HepG2 (cell line): ENCODE results near the gene TNP2. TPM values are rescaled to one million over a fixed set of nuclear protein-coding genes. Genes with fewer than 3 reads are reported as not detected.
A peak's percentile ranks its signal among the peaks of the same experiment; 100 is the strongest.

Experiments
- DNMT1 ChIP-seq: sonication (generic); formaldehyde crosslinking; IDR thresholded peaks from 2 replicates; pipeline ENCODE4 v1.5.1; 2020; ENCODE audit warnings: mild to moderate bottlenecking, missing genetic modification reagents
- GZF1 ChIP-seq: sonication (generic); formaldehyde crosslinking; IDR thresholded peaks from 2 replicates; pipeline ENCODE4 v1.5.1; 2020; ENCODE audit warnings: mild to moderate bottlenecking, missing genetic modification reagents
- IRF1 ChIP-seq: sonication (generic); formaldehyde crosslinking; IDR thresholded peaks from 2 replicates; pipeline ENCODE4 v1.4.0; 2020; ENCODE audit warnings: low read depth, mild to moderate bottlenecking, missing genetic modification reagents
- IRF9 ChIP-seq: sonication (generic); formaldehyde crosslinking; IDR thresholded peaks from 2 replicates; pipeline ENCODE4 v1.8.0; 2022; ENCODE audit warnings: missing genetic modification reagents, mild to moderate bottlenecking, borderline replicate concordance
- KLF6 ChIP-seq: IDR thresholded peaks from 2 replicates; pipeline ENCODE4 v1.8.0; 2016; ENCODE audit warnings: missing biosample characterization, missing genetic modification reagents
- KLF9 ChIP-seq: IDR thresholded peaks from 2 replicates; pipeline ENCODE4 v1.6.1; 2016; ENCODE audit warnings: low read depth
- NFKBIZ ChIP-seq: IDR thresholded peaks from 2 replicates; pipeline ENCODE4 v1.6.1; 2018; ENCODE audit warnings: missing genetic modification reagents, missing compliant biosample characterization
- NR0B2 ChIP-seq: sonication (generic); formaldehyde crosslinking; IDR thresholded peaks from 2 replicates; pipeline ENCODE4 v1.4.0; 2020; ENCODE audit warnings: mild to moderate bottlenecking, missing genetic modification reagents
- SMAD3 ChIP-seq: sonication (generic); formaldehyde crosslinking; IDR thresholded peaks from 2 replicates; pipeline ENCODE4 v1.4.0; 2020; ENCODE audit warnings: missing genetic modification reagents
- TFE3 ChIP-seq: IDR thresholded peaks from 2 replicates; pipeline ENCODE4 v1.6.1; 2016
- YY1 ChIP-seq: IDR thresholded peaks from 2 replicates; pipeline ENCODE4 v1.6.1; 2011; ENCODE audit warnings: low read length, low read depth, moderate library complexity, mild to moderate bottlenecking; ENCODE audit not compliant: insufficient read depth, insufficient replicate concordance
- ZBTB43 ChIP-seq: sonication (generic); formaldehyde crosslinking; conservative IDR thresholded peaks from 2 replicates; pipeline ENCODE4 v1.4.0; 2020; ENCODE audit warnings: missing genetic modification reagents
- ZKSCAN1 ChIP-seq: fragments of 150-350 bp; IDR thresholded peaks from 2 replicates; pipeline ENCODE4 v1.6.1; 2014; ENCODE audit warnings: low read length
- ZNF18 ChIP-seq: sonication (generic); formaldehyde crosslinking; IDR thresholded peaks from 2 replicates; pipeline ENCODE4 v1.8.0; 2022; ENCODE audit warnings: mild to moderate bottlenecking, missing genetic modification reagents; ENCODE audit not compliant: insufficient replicate concordance
- ZNF44 ChIP-seq: sonication (generic); formaldehyde crosslinking; IDR thresholded peaks from 2 replicates; pipeline ENCODE4 v1.5.1; 2020; ENCODE audit warnings: mild to moderate bottlenecking, missing genetic modification reagents
- ZNF691 ChIP-seq: sonication (generic); formaldehyde crosslinking; IDR thresholded peaks from 2 replicates; pipeline ENCODE4 v1.4.0; 2020; ENCODE audit warnings: missing genetic modification reagents, low read depth, mild to moderate bottlenecking, borderline replicate concordance
- ZNF724P ChIP-seq: sonication (generic); formaldehyde crosslinking; IDR thresholded peaks from 2 replicates; pipeline ENCODE4 v1.8.0; 2022; ENCODE audit warnings: missing genetic modification reagents, borderline replicate concordance
- ZNF740 ChIP-seq: sonication (generic); formaldehyde crosslinking; IDR thresholded peaks from 2 replicates; pipeline ENCODE4 v1.4.0; 2020; ENCODE audit warnings: missing genetic modification reagents
- ZSCAN5A ChIP-seq: sonication (generic); formaldehyde crosslinking; IDR thresholded peaks from 2 replicates; pipeline ENCODE4 v1.8.0; 2022; ENCODE audit warnings: mild to moderate bottlenecking, missing genetic modification reagents, borderline replicate concordance
- polyA plus RNA-seq, 8 experiments: library from polyadenylated mRNA; depleted of rRNA in 3 of 8; stranded (reverse) in 7 of 8; unstranded in 1 of 8; fragments of >200 nt; fragmentation: Illumina TruSeq in 4 of 8; extraction: Trizol in 4 of 8; gene quantifications; 2 replicates each; pipeline versions ENCODE4 v1.2.1 to v1.2.3, GENCODE V29; 2011 to 2016; ENCODE audit warnings: low read depth in 4 of 8, missing spikeins in 1 of 8, mixed read lengths in 1 of 8; ENCODE audit not compliant: insufficient read depth in 1 of 8
- total RNA-seq, 5 experiments: library from RNA; depleted of rRNA; stranded (reverse); fragments of >200 nt; fragmentation: Illumina TruSeq; extraction: Trizol; gene quantifications; 2 replicates each; pipeline ENCODE4 v1.2.3, GENCODE V29; 2016; ENCODE audit warnings: low read depth in 1 of 5

The TNP2 gene
- total and polyA plus RNA-seq, 2 of the 13 experiments (the other 11 are each of a cell fraction or from before 2014, with no cell fraction given): not detected

- TF ChIP-seq GZF1 (CRISPR knock-in tag) (no peak), IRF9 (CRISPR knock-in tag) (no peak), ZSCAN5A (no peak), NR0B2 (CRISPR knock-in tag) (no peak; the same call in 1 of the 2 replicates), DNMT1 (CRISPR knock-in tag) (no peak), TFE3 (CRISPR knock-in tag) (no peak), YY1 (peak; percentile 71), IRF1 (CRISPR knock-in tag) (0 out of 2 replicates have a peak, but pooled peaks have one; percentile 9), ZNF740 (CRISPR knock-in tag) (0 out of 2 replicates have a peak, but pooled peaks have one; percentile 30), ZNF724P (no peak), ZNF18 (CRISPR knock-in tag) (no peak), NFKBIZ (CRISPR knock-in tag) (peak; percentile 53; the same call in 1 of the 2 replicates), ZNF691 (CRISPR knock-in tag) (no peak), ZBTB43 (no peak), KLF9 (CRISPR knock-in tag) (no peak), SMAD3 (CRISPR knock-in tag) (no peak), ZNF44 (no peak), ZKSCAN1 (no peak), KLF6 (no peak)
Measured at GRCh38 chr16:11273721-11274324, 4.7 kb upstream of the TNP2 start (continued).
